Omental fat pad (tissue), 4 donors: ENCODE results near the gene CHD1L. TPM values are rescaled to one million over a fixed set of nuclear protein-coding genes. Genes with fewer than 3 reads are reported as not detected.

Source experiments
- ATAC-seq: fragments of 150-250 bp; one replicate; pipeline ENCODE4 v1.9.1; 2016; ENCODE audit warnings: mild to moderate bottlenecking, moderate library complexity; ENCODE audit not compliant: low FRiP score
- DNase-seq: peaks from one replicate; pipeline ENCODE4 v3.0.0-alpha.2; 2019; ENCODE audit warnings: low spot score
- total RNA-seq, 4 donors: library from RNA; depleted of rRNA; stranded (reverse); fragments of >200 nt; gene quantifications; one replicate each; pipeline ENCODE4 v1.1.0, GENCODE V29; 2016
- TF ChIP-seq, protein P1 (sequence below), 3 donors: fragments of 450-650 bp; IDR thresholded peaks; one replicate each; pipeline ENCODE4 v1.5.1; 2016 to 2017; ENCODE audit warnings: antibody characterized with exemption in 3 of 3, mild to moderate bottlenecking in 3 of 3, moderate library complexity in 2 of 3

The CHD1L gene
- total RNA-seq, 4 donors from 2014 or later, result 16.8 to 35.2 (median 24.6) TPM

- ATAC-seq (no peak), DNase-seq (no peak)
- TF ChIP-seq, protein P1, sequence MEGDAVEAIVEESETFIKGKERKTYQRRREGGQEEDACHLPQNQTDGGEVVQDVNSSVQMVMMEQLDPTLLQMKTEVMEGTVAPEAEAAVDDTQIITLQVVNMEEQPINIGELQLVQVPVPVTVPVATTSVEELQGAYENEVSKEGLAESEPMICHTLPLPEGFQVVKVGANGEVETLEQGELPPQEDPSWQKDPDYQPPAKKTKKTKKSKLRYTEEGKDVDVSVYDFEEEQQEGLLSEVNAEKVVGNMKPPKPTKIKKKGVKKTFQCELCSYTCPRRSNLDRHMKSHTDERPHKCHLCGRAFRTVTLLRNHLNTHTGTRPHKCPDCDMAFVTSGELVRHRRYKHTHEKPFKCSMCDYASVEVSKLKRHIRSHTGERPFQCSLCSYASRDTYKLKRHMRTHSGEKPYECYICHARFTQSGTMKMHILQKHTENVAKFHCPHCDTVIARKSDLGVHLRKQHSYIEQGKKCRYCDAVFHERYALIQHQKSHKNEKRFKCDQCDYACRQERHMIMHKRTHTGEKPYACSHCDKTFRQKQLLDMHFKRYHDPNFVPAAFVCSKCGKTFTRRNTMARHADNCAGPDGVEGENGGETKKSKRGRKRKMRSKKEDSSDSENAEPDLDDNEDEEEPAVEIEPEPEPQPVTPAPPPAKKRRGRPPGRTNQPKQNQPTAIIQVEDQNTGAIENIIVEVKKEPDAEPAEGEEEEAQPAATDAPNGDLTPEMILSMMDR (IDR thresholded peaks at IDR 0.05), result no peak
Measured at GRCh38 chr1:147334292-147334691, 91.8 kb downstream of the CHD1L start.

- no peak for DNase-seq
- ATAC-seq, result no peak
- TF ChIP-seq, protein P1 (IDR thresholded peaks at IDR 0.05), result no peak
Measured at GRCh38 chr1:147336291-147336690, 93.8 kb downstream of the CHD1L start.

GRCh38 chr1:147337040-147337630 is 94.7 kb downstream of the CHD1L start:
- ATAC-seq (no peak), DNase-seq (no peak)
- TF ChIP-seq, protein P1 (IDR thresholded peaks at IDR 0.05), result no peak

- TF ChIP-seq, protein P1 (IDR thresholded peaks at IDR 0.05), result no peak
- no peak for ATAC-seq
- no peak for DNase-seq
Measured at GRCh38 chr1:147338571-147338970, 96.1 kb downstream of the CHD1L start.

DNA sequence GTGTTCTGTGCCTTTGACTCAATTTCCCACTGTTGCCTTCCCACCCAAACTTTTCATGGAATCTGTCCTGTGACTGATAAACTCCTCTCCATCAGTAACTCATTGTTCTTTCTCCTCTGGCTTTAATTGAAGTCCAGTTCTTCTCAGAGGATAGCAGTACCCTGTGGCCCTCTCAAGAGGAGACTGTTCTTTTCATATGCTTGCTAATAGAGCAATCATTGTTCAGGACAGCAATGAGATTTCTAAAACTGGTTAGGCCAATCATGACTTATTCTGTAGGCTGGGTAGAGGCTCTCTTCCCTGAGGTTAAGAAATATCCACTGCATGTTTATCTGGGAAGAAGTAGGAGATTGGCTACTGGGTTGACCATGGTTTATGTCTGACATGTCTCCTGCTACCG is 98.8 kb downstream of the CHD1L start:
- DNase-seq (no peak), ATAC-seq (no peak)
- TF ChIP-seq, protein P1 (IDR thresholded peaks at IDR 0.05), result no peak

Other genes with a start within 250 kb of the CHD1L start
- gene PRKAB2, start 70.2 kb upstream of the CHD1L start, total RNA-seq, result 10 to 100 TPM in 2 of 4 donors, 1 to 10 TPM in 2; 4.4 to 14.0 (median 9.1) TPM
- gene FMO5, start 17.3 kb upstream of the CHD1L start, total RNA-seq, result 1 to 10 TPM; 2.0 to 9.6 (median 2.8) TPM